22Rv1 (cell line): ENCODE data around the gene TIAM2.

Source experiments
- H3K27ac ChIP-seq: fragments of 450-650 bp; 2 replicates; pipeline ENCODE4 v1.5.1; 2017
- ZFX ChIP-seq: fragments of 450-650 bp; IDR thresholded peaks from 2 replicates; pipeline ENCODE4 v1.6.1; 2017; ENCODE audit warnings: antibody characterized with exemption, borderline replicate concordance
- TF ChIP-seq, protein P1 (sequence below): fragments of 450-650 bp; IDR thresholded peaks from 2 replicates; pipeline ENCODE4 v1.5.1; 2017; ENCODE audit warnings: mild to moderate bottlenecking

Gene TIAM2

DNA sequence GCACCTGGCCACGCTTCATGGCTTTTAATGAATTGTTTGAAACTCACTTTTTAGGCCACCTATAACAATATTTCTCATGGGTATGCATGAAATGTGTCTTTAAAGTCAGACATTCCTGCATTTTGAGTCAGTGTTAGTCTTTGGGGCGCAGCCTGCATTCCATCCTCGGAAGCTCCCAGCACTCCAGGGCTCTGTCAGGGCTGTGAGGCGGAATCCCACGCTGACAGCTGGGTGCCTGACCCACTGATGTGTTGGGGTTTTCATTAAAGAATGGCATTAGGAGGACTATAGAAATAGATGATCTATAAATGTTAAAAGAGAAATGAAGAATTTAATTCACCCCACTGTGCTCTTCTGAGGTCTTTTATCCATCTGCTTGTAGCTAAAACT lies 252.5 kb downstream of the TIAM2 start:
- TF ChIP-seq ZFX: no peak
- TF ChIP-seq, protein P1, sequence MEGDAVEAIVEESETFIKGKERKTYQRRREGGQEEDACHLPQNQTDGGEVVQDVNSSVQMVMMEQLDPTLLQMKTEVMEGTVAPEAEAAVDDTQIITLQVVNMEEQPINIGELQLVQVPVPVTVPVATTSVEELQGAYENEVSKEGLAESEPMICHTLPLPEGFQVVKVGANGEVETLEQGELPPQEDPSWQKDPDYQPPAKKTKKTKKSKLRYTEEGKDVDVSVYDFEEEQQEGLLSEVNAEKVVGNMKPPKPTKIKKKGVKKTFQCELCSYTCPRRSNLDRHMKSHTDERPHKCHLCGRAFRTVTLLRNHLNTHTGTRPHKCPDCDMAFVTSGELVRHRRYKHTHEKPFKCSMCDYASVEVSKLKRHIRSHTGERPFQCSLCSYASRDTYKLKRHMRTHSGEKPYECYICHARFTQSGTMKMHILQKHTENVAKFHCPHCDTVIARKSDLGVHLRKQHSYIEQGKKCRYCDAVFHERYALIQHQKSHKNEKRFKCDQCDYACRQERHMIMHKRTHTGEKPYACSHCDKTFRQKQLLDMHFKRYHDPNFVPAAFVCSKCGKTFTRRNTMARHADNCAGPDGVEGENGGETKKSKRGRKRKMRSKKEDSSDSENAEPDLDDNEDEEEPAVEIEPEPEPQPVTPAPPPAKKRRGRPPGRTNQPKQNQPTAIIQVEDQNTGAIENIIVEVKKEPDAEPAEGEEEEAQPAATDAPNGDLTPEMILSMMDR: no peak
- H3K27ac ChIP-seq: no peak overlapping the region

DNA sequence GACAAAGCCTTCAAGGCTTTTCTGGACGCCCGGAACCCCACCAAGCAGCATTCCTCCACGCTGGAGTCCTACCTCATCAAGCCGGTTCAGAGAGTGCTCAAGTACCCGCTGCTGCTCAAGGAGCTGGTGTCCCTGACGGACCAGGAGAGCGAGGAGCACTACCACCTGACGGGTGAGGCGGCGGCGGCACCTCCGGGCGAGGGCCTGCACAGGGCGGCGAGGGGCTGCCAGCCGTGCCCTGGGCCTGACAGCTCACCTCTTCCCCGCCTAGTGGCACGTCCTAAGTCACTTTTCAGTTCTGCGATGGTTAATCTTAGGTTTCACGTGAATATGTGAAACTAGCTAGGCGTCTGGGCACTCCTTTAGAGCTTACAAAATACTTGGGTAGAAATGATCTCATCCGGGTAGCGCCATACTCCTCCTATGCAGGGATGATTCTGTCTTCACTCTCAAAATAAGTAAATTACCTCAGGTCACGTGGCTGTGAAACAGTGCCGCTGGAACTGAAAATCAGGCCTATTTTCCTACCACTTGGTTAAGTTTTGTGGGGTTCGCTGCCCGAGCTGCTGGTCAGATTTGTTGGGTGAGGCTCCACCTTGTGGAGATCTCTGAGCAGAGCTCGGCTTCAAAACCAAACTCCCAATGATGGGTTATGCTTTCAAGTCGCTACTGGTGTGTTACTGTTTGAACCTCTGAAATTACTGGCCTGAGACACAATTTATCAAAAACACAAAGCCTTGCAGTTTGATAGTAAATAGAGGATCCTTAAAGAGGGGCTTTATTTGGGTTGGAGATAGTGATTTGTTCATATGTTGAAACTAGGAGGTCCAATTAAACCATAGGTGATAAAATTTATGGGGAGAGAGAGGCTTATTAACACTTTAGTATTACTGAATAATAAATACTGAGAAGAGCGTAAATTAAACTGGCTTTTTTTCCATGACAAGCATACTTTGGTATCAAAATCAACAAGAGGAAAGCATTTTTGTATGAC lies 253.2 kb downstream of the TIAM2 start:
- TF ChIP-seq, protein P1: peak; percentile 36
- TF ChIP-seq ZFX: no peak

DNA sequence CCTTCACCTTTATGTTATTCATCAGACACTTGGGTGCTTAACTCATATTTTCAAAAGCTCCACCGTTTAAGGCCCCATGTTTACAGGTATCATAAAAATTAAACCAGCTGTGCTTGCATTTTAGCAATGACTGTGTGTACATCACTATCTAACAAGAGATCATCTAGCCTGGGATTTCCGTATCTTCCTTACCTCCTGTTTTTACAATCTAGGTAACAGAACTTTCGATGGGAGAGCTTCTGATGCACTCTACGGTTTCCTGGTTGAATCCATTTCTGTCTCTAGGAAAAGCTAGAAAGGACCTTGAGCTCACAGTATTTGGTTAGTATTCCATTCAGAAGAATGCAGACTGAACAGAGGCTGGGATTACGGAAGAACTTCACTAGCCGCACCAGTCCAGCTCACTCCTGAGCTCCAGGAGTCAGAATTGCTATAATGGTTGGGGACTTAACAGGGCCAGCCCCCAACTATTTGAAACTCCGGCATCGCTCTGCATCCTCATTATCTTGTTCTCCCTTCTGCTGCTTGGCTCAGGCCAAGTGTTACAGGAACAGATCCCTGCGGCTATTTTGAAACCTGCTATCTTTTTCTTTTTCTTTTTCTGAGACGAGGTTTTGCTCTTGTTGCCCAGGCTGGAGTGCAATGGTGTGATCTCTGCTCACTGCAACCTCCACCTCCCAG lies 255.7 kb downstream of the TIAM2 start:
- TF ChIP-seq ZFX: no peak
- TF ChIP-seq, protein P1: no peak
- no peak overlapping the region for H3K27ac ChIP-seq

More for the DNA sequence above, 253.2 kb downstream of the TIAM2 start:
- no peak overlapping the region for H3K27ac ChIP-seq

DNA sequence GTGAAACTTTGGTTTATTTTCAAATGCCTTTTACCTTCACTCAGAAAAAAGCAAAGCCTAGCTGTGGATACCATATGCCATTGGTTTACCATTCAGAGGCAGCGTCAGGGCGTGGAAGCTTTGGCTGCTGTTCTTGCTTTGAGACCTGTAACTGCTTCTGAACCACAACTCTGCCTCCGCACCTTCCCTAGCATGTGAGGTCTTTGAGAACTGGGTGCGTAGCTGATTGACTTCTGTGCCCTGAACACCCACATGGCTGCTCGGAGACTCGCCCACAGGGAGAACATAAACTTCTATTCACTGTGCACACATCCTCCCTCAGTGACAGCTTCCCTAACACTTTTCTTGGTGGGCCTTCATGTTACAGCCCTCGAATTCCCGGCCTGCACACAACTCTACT lies 257.5 kb downstream of the TIAM2 start:
- no peak for TF ChIP-seq ZFX
- TF ChIP-seq, protein P1: no peak
- no peak overlapping the region for H3K27ac ChIP-seq

DNA sequence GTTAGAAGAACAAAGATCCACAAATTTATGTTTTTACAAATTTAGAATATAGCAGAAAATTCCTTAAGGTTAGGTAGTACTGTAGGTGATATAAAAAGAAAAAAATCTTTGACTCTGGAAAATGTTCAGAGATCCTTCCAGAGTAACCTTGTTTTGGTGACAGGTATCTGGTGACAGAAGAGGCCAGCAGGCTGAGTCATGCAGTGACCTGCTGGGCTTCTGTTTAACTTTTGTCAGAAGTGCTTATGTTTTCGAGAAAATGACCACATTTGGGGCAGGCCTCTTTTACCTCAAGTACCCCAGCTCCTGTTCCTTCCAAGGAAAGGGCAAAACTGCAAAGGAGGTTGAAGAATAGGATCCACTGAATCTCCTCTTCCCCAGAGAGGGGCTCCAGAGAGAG lies 258.2 kb downstream of the TIAM2 start:
- H3K27ac ChIP-seq: no peak overlapping the region
- TF ChIP-seq ZFX: no peak
- TF ChIP-seq, protein P1: no peak

DNA sequence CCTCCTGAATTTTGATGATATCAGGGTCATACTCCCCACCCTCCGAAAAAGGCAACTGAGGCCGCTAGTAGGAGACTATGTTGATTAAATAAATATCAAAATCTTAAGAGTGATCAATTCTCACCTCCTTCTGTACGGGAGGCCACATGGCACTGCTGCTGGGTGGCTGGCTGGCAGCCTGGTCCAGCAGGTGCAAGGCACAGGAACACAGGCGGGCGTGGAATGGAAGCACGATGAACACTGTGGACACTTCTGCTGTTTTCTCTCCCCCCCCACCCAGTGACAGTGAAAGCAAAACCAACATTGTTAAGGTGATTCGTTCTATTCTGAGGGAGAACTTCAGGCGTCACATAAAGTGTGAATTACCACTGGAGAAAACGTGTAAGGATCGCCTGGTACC lies 259.0 kb downstream of the TIAM2 start:
- TF ChIP-seq, protein P1: no peak
- TF ChIP-seq ZFX: no peak
- no peak overlapping the region for H3K27ac ChIP-seq
